Thyroid gland (tissue), 4 donors: ENCODE measurements around the gene ZMIZ1.

Source experiments
- POLR2A ChIP-seq, 2 donors: fragments of 450-650 bp; IDR thresholded peaks; one replicate each; pipeline ENCODE4 v1.6.1; 2017; ENCODE audit warnings: antibody characterized with exemption in 2 of 2, mild to moderate bottlenecking in 2 of 2, moderate library complexity in 1 of 2
- TF ChIP-seq, protein P1 (sequence below), 6 experiments: fragments of 200-600 bp in 3 of 6; fragments of 450-650 bp in 3 of 6; sonication (generic) in 3 of 6; IDR thresholded peaks; one replicate each; pipeline ENCODE4 v1.5.1; 2016 to 2019; ENCODE audit warnings: antibody characterized with exemption in 6 of 6, mild to moderate bottlenecking in 2 of 6, inconsistent platforms in 1 of 6, moderate library complexity in 1 of 6

DNA sequence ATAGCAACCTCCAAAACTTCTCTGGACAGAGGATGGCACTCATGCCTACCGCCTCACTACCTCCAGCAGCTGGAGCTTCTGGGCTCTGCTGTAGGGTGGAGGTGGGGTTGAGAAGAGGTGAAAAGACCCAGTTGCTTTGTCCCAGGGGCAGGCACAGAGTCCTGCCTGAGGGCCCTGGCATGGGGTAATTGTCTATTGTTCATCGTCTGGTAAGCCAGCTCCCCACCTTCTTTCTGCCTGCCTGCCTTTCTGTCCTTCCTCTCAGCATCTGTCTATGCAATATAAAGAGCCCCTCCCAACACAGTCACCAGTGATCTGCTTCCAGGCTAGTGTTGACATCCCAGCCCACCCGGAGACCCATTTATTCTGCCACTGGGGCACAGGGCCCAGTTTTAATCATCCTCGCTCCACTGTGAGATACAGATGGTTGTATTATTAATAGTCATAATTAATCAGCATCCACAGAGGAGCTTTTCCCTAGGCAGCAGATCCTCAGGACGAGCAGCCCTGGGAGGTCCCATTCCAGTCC, 39.0 kb downstream of the ZMIZ1 start:
- TF ChIP-seq, protein P1, sequence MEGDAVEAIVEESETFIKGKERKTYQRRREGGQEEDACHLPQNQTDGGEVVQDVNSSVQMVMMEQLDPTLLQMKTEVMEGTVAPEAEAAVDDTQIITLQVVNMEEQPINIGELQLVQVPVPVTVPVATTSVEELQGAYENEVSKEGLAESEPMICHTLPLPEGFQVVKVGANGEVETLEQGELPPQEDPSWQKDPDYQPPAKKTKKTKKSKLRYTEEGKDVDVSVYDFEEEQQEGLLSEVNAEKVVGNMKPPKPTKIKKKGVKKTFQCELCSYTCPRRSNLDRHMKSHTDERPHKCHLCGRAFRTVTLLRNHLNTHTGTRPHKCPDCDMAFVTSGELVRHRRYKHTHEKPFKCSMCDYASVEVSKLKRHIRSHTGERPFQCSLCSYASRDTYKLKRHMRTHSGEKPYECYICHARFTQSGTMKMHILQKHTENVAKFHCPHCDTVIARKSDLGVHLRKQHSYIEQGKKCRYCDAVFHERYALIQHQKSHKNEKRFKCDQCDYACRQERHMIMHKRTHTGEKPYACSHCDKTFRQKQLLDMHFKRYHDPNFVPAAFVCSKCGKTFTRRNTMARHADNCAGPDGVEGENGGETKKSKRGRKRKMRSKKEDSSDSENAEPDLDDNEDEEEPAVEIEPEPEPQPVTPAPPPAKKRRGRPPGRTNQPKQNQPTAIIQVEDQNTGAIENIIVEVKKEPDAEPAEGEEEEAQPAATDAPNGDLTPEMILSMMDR (IDR thresholded peaks at IDR 0.05) = no peak
- TF ChIP-seq POLR2A (IDR thresholded peaks at IDR 0.05) = no peak
